H1 (cell line): ENCODE data around the gene UVRAG. TPM values are rescaled to one million over a fixed set of nuclear protein-coding genes. Genes with fewer than 3 reads are reported as not detected.

Experiments
- CTCF ChIA-PET: fragments of 300-600 bp; sonication (Branson Sonifier 250); formaldehyde crosslinking; loops from one replicate; lab custom pipeline; 2021; ENCODE audit not compliant: partially characterized antibody; lab: Charles Lee
- POLR2A ChIA-PET: fragments of 300-600 bp; sonication (Branson Sonifier 250); formaldehyde crosslinking; loops from one replicate; lab custom pipeline; 2021; ENCODE audit warnings: inconsistent platforms; ENCODE audit not compliant: partially characterized antibody; lab: Charles Lee
- DNase-seq, 2 experiments: peaks; one replicate each; pipeline versions ENCODE4 v3.0.0 to v3.0.0-alpha.2; 2010 to 2022; ENCODE audit warnings: low spot score in 2 of 2, low read depth in 1 of 2, mixed read lengths in 1 of 2
- FAIRE-seq: peaks from 2 replicates; lab custom pipeline; 2011; peaks lifted over from hg19 to GRCh38; lab: Jason Lieb, UNC
- H2AFZ ChIP-seq: 2 replicates; pipeline ENCODE4 v1.8.1; 2012; ENCODE audit warnings: low read length, inconsistent platforms
- H2AK5ac ChIP-seq: 2 replicates; pipeline ENCODE4 v1.6.1; 2013; ENCODE audit warnings: low read depth, low read length
- H2BK120ac ChIP-seq: replicated peaks from 2 replicates; pipeline ENCODE3; 2013; ENCODE audit warnings: low read depth, low read length, inconsistent platforms
- H2BK12ac ChIP-seq: 2 replicates; pipeline ENCODE4 v1.6.1; 2013; ENCODE audit warnings: low read depth, low read length
- H2BK15ac ChIP-seq: 2 replicates; pipeline ENCODE4 v1.6.1; 2013; ENCODE audit warnings: low read length
- H2BK20ac ChIP-seq: 2 replicates; pipeline ENCODE4 v1.6.1; 2013; ENCODE audit warnings: low read length
- H2BK5ac ChIP-seq: 2 replicates; pipeline ENCODE4 v1.6.1; 2013; ENCODE audit warnings: low read depth, low read length
- H3K14ac ChIP-seq: 2 replicates; pipeline ENCODE4 v1.6.1; 2013; ENCODE audit warnings: inconsistent platforms; ENCODE audit not compliant: insufficient read length
- H3K18ac ChIP-seq: 2 replicates; pipeline ENCODE4 v1.6.1; 2013; ENCODE audit warnings: low read length; ENCODE audit errors: extremely low read depth
- H3K23ac ChIP-seq: 2 replicates; pipeline ENCODE4 v1.6.1; 2013; ENCODE audit warnings: inconsistent platforms; ENCODE audit not compliant: insufficient read length
- H3K23me2 ChIP-seq: 2 replicates; pipeline ENCODE4 v1.6.1; 2013; ENCODE audit warnings: low read depth, low read length
- H3K27ac ChIP-seq: 2 replicates; pipeline ENCODE4 v1.6.1; 2011; ENCODE audit warnings: low read depth, low read length, inconsistent platforms
- H3K27me3 ChIP-seq, 4 experiments: replicated peaks in 1 of 4; 1 replicate in 1 of 4; 2 replicates in 3 of 4; pipeline versions ENCODE4 v1.6.1 to v1.8.1; 2011 to 2013; ENCODE audit warnings: low read length in 3 of 4, mild to moderate bottlenecking in 3 of 4, inconsistent platforms in 2 of 4, mixed read lengths in 2 of 4, moderate library complexity in 1 of 4; ENCODE audit not compliant: control insufficient read depth in 3 of 4, insufficient read depth in 3 of 4; ENCODE audit errors: extremely low read depth in 1 of 4
- H3K36me3 ChIP-seq, 4 experiments: 2 replicates each; pipeline versions ENCODE4 v1.6.1 to v1.8.1; 2011 to 2013; ENCODE audit warnings: mild to moderate bottlenecking in 4 of 4, low read length in 3 of 4, moderate library complexity in 2 of 4, control low read depth in 1 of 4, inconsistent platforms in 1 of 4; ENCODE audit not compliant: insufficient read depth in 4 of 4, control insufficient read depth in 2 of 4
- H3K4ac ChIP-seq: replicated peaks from 2 replicates; pipeline ENCODE3; 2013; ENCODE audit warnings: low read length, low read depth, mixed read lengths, inconsistent platforms; ENCODE audit not compliant: insufficient read length
- H3K4me1 ChIP-seq, 4 experiments: replicated peaks in 1 of 4; 1 replicate in 1 of 4; 2 replicates in 3 of 4; pipeline versions ENCODE4 v1.6.1 to v1.8.1; 2011 to 2013; ENCODE audit warnings: low read length in 3 of 4, inconsistent platforms in 2 of 4, mixed read lengths in 1 of 4; ENCODE audit not compliant: insufficient read depth in 4 of 4, control insufficient read depth in 3 of 4
- H3K4me2 ChIP-seq, 2 experiments: 2 replicates each; pipeline versions ENCODE4 v1.6.1 to v1.8.1; 2011 to 2013; ENCODE audit warnings: low read depth in 2 of 2, low read length in 2 of 2, control low read depth in 1 of 2, inconsistent platforms in 1 of 2, mild to moderate bottlenecking in 1 of 2; ENCODE audit not compliant: insufficient read depth in 1 of 2
- H3K4me3 ChIP-seq, 4 experiments: fragments of 200-600, 300-600 bp in 1 of 4; sonication (generic), shearing (Covaris generic), sonication (Bioruptor Twin) in 1 of 4; 2 replicates each; pipeline versions ENCODE4 v1.5.1 to v1.8.1; 2011 to 2016; ENCODE audit warnings: low read length in 4 of 4, low read depth in 3 of 4, control low read depth in 2 of 4, inconsistent platforms in 2 of 4, mild to moderate bottlenecking in 2 of 4, mixed read lengths in 1 of 4, moderate library complexity in 1 of 4; ENCODE audit not compliant: insufficient read depth in 2 of 4; ENCODE audit errors: extremely low read depth in 1 of 4
- H3K56ac ChIP-seq: replicated peaks from 2 replicates; pipeline ENCODE3; 2013; ENCODE audit warnings: low read depth, mild to moderate bottlenecking, mixed read lengths, low read length, inconsistent platforms; ENCODE audit not compliant: insufficient read length
- H3K79me1 ChIP-seq: 2 replicates; pipeline ENCODE4 v1.6.1; 2013; ENCODE audit warnings: low read depth, low read length, control low read depth
- H3K79me2 ChIP-seq, 2 experiments: 2 replicates each; pipeline versions ENCODE4 v1.6.1 to v1.8.1; 2012 to 2013; ENCODE audit warnings: low read length in 2 of 2, mild to moderate bottlenecking in 2 of 2, inconsistent platforms in 1 of 2; ENCODE audit not compliant: insufficient read depth in 2 of 2, control insufficient read depth in 1 of 2
- H3K9ac ChIP-seq, 4 experiments: replicated peaks in 1 of 4; 1 replicate in 1 of 4; 2 replicates in 3 of 4; pipeline versions ENCODE4 v1.6.1 to v1.8.1; 2011 to 2013; ENCODE audit warnings: low read depth in 3 of 4, low read length in 3 of 4, control low read depth in 2 of 4, mild to moderate bottlenecking in 2 of 4, moderate library complexity in 2 of 4, inconsistent platforms in 1 of 4; ENCODE audit errors: extremely low read depth in 1 of 4
- H3K9me3 ChIP-seq, 2 experiments: 2 replicates each; pipeline versions ENCODE4 v1.6.1 to v1.8.1; 2012 to 2013; ENCODE audit warnings: mild to moderate bottlenecking in 2 of 2, moderate library complexity in 2 of 2, control low read depth in 1 of 2, inconsistent platforms in 1 of 2, low read depth in 1 of 2, low read length in 1 of 2, mixed read lengths in 1 of 2; ENCODE audit not compliant: insufficient read depth in 2 of 2
- H4K20me1 ChIP-seq, 2 experiments: replicated peaks in 1 of 2; 2 replicates each; pipeline versions ENCODE3 to v1.8.1; 2011 to 2013; ENCODE audit warnings: inconsistent platforms in 2 of 2, low read length in 2 of 2, mild to moderate bottlenecking in 1 of 2; ENCODE audit not compliant: insufficient read depth in 2 of 2, control insufficient read depth in 1 of 2
- H4K5ac ChIP-seq: 2 replicates; pipeline ENCODE4 v1.6.1; 2013; ENCODE audit warnings: low read length, low read depth, mixed read lengths, inconsistent platforms; ENCODE audit not compliant: insufficient read length
- H4K8ac ChIP-seq: 2 replicates; pipeline ENCODE4 v1.8.0; 2013; ENCODE audit warnings: mild to moderate bottlenecking, moderate library complexity, low read length, inconsistent platforms; ENCODE audit not compliant: insufficient read depth; ENCODE audit errors: extremely low read depth
- H4K91ac ChIP-seq: replicated peaks from 2 replicates; pipeline ENCODE3; 2013; ENCODE audit warnings: low read length, mixed read lengths, inconsistent platforms; ENCODE audit not compliant: insufficient read length
- BRCA1 ChIP-seq: IDR thresholded peaks from 2 replicates; pipeline ENCODE4 v1.6.1; 2012; ENCODE audit warnings: low read depth, low read length, improper control_type of control experiment
- CHD2 ChIP-seq: IDR thresholded peaks from 2 replicates; pipeline ENCODE4 v1.6.1; 2012; ENCODE audit warnings: low read length, improper control_type of control experiment
- PHF8 ChIP-seq: fragments of 200-600 bp; sonication (generic); conservative IDR thresholded peaks from 2 replicates; pipeline ENCODE4 v1.7.1; 2012; ENCODE audit warnings: low read depth, mild to moderate bottlenecking, inconsistent platforms, low read length, moderate library complexity
- polyA plus RNA-seq, 7 experiments: library from polyadenylated mRNA; depleted of rRNA in 3 of 7; stranded (reverse) in 5 of 7; unstranded in 2 of 7; fragments of >200 nt in 5 of 7; fragments of 200-250 nt in 2 of 7; gene quantifications; 1 replicate in 5 of 7; 2 replicates in 1 of 7; 4 replicates in 1 of 7; pipeline versions ENCODE4 v1.2.1 to v1.2.3, GENCODE V29; 2011 to 2013; ENCODE audit warnings: missing spikeins in 2 of 7, mixed read lengths in 2 of 7
- total RNA-seq: library from RNA; stranded (reverse); fragmentation: NEBNext Ultra II Directional; extraction: Animal tissue kit (Norgen Biotek cat#: 25700); gene quantifications from 2 replicates; pipeline ENCODE4 v1.2.1, GENCODE V29; 2021
- TF ChIP-seq, protein P1 (sequence below): IDR thresholded peaks from 2 replicates; pipeline ENCODE4 v1.6.1; 2011; ENCODE audit warnings: low read depth, mild to moderate bottlenecking, low read length; ENCODE audit not compliant: insufficient read depth

UVRAG gene
- total and polyA plus RNA-seq, 2 of the 8 experiments (the other 6 are each of a cell fraction or from before 2014, with no cell fraction given): 5.5 to 14.7 TPM

GRCh38 chr11:75845324-75845723, 30.3 kb downstream of the UVRAG start:
- H2AK5ac ChIP-seq: no peak overlapping the region
- H2BK15ac ChIP-seq: no peak overlapping the region
- no peaks in the 10 kb centered on the region for H3K9me3 ChIP-seq
- no peak overlapping the region for H3K4ac ChIP-seq
- no peak overlapping the region for H4K8ac ChIP-seq
- H3K4me3 ChIP-seq: no peak overlapping the region
- H3K27ac ChIP-seq: no peak overlapping the region
- H2BK5ac ChIP-seq: no peak overlapping the region
- no peak overlapping the region for H3K14ac ChIP-seq
- no peak for FAIRE-seq
- no peaks in the 10 kb centered on the region for H4K20me1 ChIP-seq
- no peaks in the 10 kb centered on the region for H3K4me1 ChIP-seq
- H4K5ac ChIP-seq: no peak overlapping the region
- TF ChIP-seq PHF8 (no peak), BRCA1 (no peak), CHD2 (no peak)
- TF ChIP-seq, protein P1, sequence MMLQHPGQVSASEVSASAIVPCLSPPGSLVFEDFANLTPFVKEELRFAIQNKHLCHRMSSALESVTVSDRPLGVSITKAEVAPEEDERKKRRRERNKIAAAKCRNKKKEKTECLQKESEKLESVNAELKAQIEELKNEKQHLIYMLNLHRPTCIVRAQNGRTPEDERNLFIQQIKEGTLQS: no peak
- ChIA-PET POLR2A (no interaction called here), CTCF (no interaction called here)
- no peak overlapping the region for H3K4me2 ChIP-seq
- H3K56ac ChIP-seq: no peak overlapping the region
- H2BK120ac ChIP-seq: no peak overlapping the region
- H4K91ac ChIP-seq: no peak overlapping the region
- H3K9ac ChIP-seq: no peak overlapping the region
- no peaks in the 10 kb centered on the region; the same call in 1 of the 2 replicates for H3K79me1 ChIP-seq
- H3K23me2 ChIP-seq: no peaks in the 10 kb centered on the region
- H3K23ac ChIP-seq: no peak overlapping the region
- no peak overlapping the region for H3K18ac ChIP-seq
- no peaks in the 10 kb centered on the region for H3K36me3 ChIP-seq
- H3K27me3 ChIP-seq: no peaks in the 10 kb centered on the region
- no peak for DNase-seq
- H2BK12ac ChIP-seq: no peak overlapping the region
- no peak overlapping the region for H2AFZ ChIP-seq
- no peak overlapping the region for H2BK20ac ChIP-seq
- H3K79me2 ChIP-seq: peaks cover 0 to 18% of the 10 kb centered on the region in 2 experiments; a peak in 2 of 4 replicates
